Keratinocyte (primary cell): ENCODE results near the gene HSF5. TPM values are rescaled to one million over a fixed set of nuclear protein-coding genes. Genes with fewer than 3 reads are reported as not detected.

Source experiments
- DNase-seq: peaks from one replicate; pipeline ENCODE4 v3.0.0-alpha.2; 2011; ENCODE audit warnings: low read depth, missing footprints, low spot score
- FAIRE-seq: peaks from 2 replicates; lab custom pipeline; 2011; peaks lifted over from hg19 to GRCh38; lab: Jason Lieb, UNC
- H2AFZ ChIP-seq: 2 replicates; pipeline ENCODE4 v1.6.0; 2012; ENCODE audit warnings: low read length, control low read depth, inconsistent platforms; ENCODE audit not compliant: control insufficient read depth
- H3K27ac ChIP-seq: 2 replicates; pipeline ENCODE4 v1.5.1; 2011; ENCODE audit warnings: low read length; ENCODE audit not compliant: control insufficient read depth, insufficient read depth
- H3K27me3 ChIP-seq: 3 replicates; pipeline ENCODE4 v1.6.0; 2011; ENCODE audit warnings: low read length; ENCODE audit not compliant: control insufficient read depth, insufficient read depth; ENCODE audit errors: extremely low read depth
- H3K36me3 ChIP-seq, 2 experiments: 2 replicates in 1 of 2; 3 replicates in 1 of 2; pipeline ENCODE4 v1.5.1; 2011; ENCODE audit warnings: low read length in 2 of 2, mild to moderate bottlenecking in 1 of 2; ENCODE audit not compliant: control insufficient read depth in 2 of 2, insufficient read depth in 2 of 2; ENCODE audit errors: extremely low read depth in 1 of 2
- H3K4me1 ChIP-seq: 3 replicates; pipeline ENCODE4 v1.5.1; 2011; ENCODE audit warnings: low read length; ENCODE audit not compliant: control insufficient read depth, insufficient read depth; ENCODE audit errors: extremely low read depth
- H3K4me2 ChIP-seq: 3 replicates; pipeline ENCODE4 v1.6.0; 2011; ENCODE audit warnings: low read depth, low read length; ENCODE audit not compliant: control insufficient read depth, insufficient read depth; ENCODE audit errors: extremely low read depth
- H3K4me3 ChIP-seq, 3 experiments: fragments of 200-600 bp in 1 of 3; sonication (generic) in 1 of 3; 2 replicates in 2 of 3; 3 replicates in 1 of 3; pipeline ENCODE4 v1.5.1; 2011 to 2016; ENCODE audit warnings: low read length in 3 of 3, mild to moderate bottlenecking in 3 of 3, control low read depth in 2 of 3, inconsistent platforms in 1 of 3, low read depth in 1 of 3, mixed read lengths in 1 of 3, mixed run types in 1 of 3, moderate library complexity in 1 of 3; ENCODE audit not compliant: control insufficient read depth in 2 of 3, insufficient read depth in 2 of 3; ENCODE audit errors: extremely low read depth in 1 of 3
- H3K79me2 ChIP-seq: 2 replicates; pipeline ENCODE4 v1.6.0; 2012; ENCODE audit warnings: low read length; ENCODE audit not compliant: control insufficient read depth, insufficient read depth
- H3K9ac ChIP-seq: 3 replicates; pipeline ENCODE4 v1.6.0; 2011; ENCODE audit warnings: low read length; ENCODE audit not compliant: control insufficient read depth, insufficient read depth; ENCODE audit errors: extremely low read depth
- H3K9me1 ChIP-seq: 3 replicates; pipeline ENCODE4 v1.6.0; 2011; ENCODE audit warnings: low read length; ENCODE audit not compliant: control insufficient read depth, insufficient read depth; ENCODE audit errors: extremely low read depth
- H3K9me3 ChIP-seq: 2 replicates; pipeline ENCODE4 v1.5.1; 2012; ENCODE audit warnings: low read depth, low read length; ENCODE audit not compliant: control insufficient read depth
- H4K20me1 ChIP-seq: 3 replicates; pipeline ENCODE4 v1.6.0; 2011; ENCODE audit warnings: low read length; ENCODE audit not compliant: control insufficient read depth, insufficient read depth; ENCODE audit errors: extremely low read depth
- EZH2 ChIP-seq: IDR thresholded peaks from one replicate; pipeline ENCODE4 v1.6.1; 2012; ENCODE audit warnings: inconsistent platforms, mild to moderate bottlenecking, low read length, moderate library complexity
- dilution Hi-C: fragments of 300-500 bp; cut with MboI; formaldehyde crosslinking; loops from one replicate; pipeline ENCODE4 v1.7.0; 2020; ENCODE audit warnings: low sequenced_read_pairs; ENCODE audit not compliant: extremely low pct_ligation_motif_present
- polyA plus RNA-seq, 5 experiments: library from polyadenylated mRNA; depleted of rRNA in 3 of 5; stranded (reverse) in 3 of 5; stranded (forward) in 1 of 5; unstranded in 1 of 5; fragments of >200 nt; gene quantifications; 1 replicate in 1 of 5; 2 replicates in 3 of 5; 3 replicates in 1 of 5; pipeline versions ENCODE4 v1.2.1 to v1.2.3, GENCODE V29; 2011 to 2012; ENCODE audit warnings: missing spikeins in 2 of 5, low read depth in 1 of 5, low replicate concordance in 1 of 5
- TF ChIP-seq, protein P1 (sequence below), 3 experiments: IDR thresholded peaks in 1 of 3; conservative IDR thresholded peaks in 1 of 3; optimal IDR thresholded peaks in 1 of 3; 2 replicates in 2 of 3; 3 replicates in 1 of 3; pipeline versions ENCODE3 to v1.5.1; 2011; ENCODE audit warnings: low read length in 3 of 3, mild to moderate bottlenecking in 3 of 3, moderate library complexity in 2 of 3, control low read depth in 1 of 3, inconsistent platforms in 1 of 3; ENCODE audit not compliant: insufficient read depth in 2 of 3; ENCODE audit errors: extremely low read depth in 1 of 3

Gene HSF5
- polyA plus RNA-seq, 1 donor (not counting 4 experiments of a cell fraction or from before 2014, with no cell fraction given), result 0.01 TPM

DNA sequence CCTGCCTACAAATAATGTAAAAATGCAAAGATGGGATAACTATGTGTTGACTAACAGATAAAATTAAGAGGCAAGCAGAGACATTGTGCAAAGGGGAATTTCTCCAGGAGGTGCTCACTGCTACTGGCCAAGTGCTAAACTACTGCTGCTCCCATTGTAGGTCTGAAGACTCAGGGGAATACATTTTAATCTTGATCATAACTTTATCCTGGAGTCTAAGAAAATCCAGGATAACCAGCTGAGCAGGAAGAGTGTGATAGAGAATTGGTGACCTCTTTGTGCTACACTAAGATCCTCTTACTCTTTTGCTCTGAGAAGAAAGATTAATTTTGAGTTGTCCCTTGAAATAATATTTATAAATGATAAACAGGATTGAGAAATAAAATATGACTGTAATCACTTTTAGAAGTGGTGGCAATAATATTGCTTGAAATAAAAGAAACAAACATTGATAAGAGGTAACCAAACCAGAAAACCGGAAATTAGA is 76.8 kb downstream of the HSF5 start:
- DNase-seq, result no peak
- Histone ChIP-seq H2AFZ (no peak overlapping the region), H3K27me3 (no peaks in the 10 kb centered on the region), H4K20me1 (no peaks in the 10 kb centered on the region), H3K9me1 (no peaks in the 10 kb centered on the region), H3K27ac (peak overlapping the region; percentile 95), H3K9me3 (no peaks in the 10 kb centered on the region), H3K4me1 (peaks cover 45% of the 10 kb centered on the region), H3K9ac (peak overlapping the region; percentile 91), H3K4me2 (peak overlapping the region; percentile 93), H3K4me3 (peak overlapping the region; percentile 1 to 97 (median 95)), H3K36me3 (no peaks in the 10 kb centered on the region), H3K79me2 (peaks cover 97% of the 10 kb centered on the region)
- dilution Hi-C loops, result no loop called here
- TF ChIP-seq EZH2, result no peak
- TF ChIP-seq, protein P1, sequence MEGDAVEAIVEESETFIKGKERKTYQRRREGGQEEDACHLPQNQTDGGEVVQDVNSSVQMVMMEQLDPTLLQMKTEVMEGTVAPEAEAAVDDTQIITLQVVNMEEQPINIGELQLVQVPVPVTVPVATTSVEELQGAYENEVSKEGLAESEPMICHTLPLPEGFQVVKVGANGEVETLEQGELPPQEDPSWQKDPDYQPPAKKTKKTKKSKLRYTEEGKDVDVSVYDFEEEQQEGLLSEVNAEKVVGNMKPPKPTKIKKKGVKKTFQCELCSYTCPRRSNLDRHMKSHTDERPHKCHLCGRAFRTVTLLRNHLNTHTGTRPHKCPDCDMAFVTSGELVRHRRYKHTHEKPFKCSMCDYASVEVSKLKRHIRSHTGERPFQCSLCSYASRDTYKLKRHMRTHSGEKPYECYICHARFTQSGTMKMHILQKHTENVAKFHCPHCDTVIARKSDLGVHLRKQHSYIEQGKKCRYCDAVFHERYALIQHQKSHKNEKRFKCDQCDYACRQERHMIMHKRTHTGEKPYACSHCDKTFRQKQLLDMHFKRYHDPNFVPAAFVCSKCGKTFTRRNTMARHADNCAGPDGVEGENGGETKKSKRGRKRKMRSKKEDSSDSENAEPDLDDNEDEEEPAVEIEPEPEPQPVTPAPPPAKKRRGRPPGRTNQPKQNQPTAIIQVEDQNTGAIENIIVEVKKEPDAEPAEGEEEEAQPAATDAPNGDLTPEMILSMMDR (optimal IDR thresholded peaks at IDR 0.05 in 1 of 3, IDR thresholded peaks at IDR 0.05 in 1 of 3, conservative IDR thresholded peaks at IDR 0.05 in 1 of 3; ENCODE audit: extremely low read depth in 1 of 3, insufficient read depth in 2 of 3, low read length in 3 of 3), result no peak
- peak; percentile 87 for FAIRE-seq

DNA sequence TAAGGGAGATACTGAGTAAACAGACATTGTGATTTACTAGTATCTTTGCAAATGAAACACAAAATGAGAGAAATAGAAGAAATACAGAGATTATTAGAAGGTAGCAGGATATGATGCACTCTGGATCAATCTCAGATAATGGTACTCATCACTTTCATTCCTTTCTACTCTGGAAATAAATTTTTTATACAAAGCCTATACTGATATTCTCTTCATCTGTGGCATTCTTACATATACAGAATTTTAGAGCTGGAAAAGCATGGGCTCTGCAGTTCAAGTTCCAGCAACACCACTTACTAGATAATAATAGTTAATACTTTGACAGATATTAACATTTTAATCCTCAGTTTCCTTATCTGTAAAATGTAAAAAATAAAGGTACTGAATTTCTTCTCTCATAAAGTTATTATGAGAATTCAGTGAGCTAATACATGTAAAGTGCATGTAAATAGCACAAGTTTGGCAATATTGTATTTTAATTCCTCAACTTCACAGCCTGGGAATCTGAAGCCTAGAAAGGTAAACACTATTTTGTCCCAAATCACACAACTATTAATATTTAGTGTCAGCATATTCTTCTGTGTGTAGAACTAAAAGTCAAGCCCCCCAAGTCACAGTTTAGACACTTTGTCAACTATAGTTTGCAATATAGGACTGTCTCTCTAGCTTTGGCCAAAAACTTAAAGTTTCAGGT is 77.3 kb downstream of the HSF5 start:
- Histone ChIP-seq H3K4me2 (peak overlapping the region; percentile 93), H3K4me1 (peaks cover 51% of the 10 kb centered on the region)
- dilution Hi-C loops, result no loop called here

More for the DNA sequence above, 77.3 kb downstream of the HSF5 start:
- H3K36me3 ChIP-seq, result no peaks in the 10 kb centered on the region
- H2AFZ ChIP-seq, result no peak overlapping the region
- FAIRE-seq (no peak), DNase-seq (no peak)
- peaks cover 97% of the 10 kb centered on the region for H3K79me2 ChIP-seq
- peak overlapping the region; percentile 1 to 97 (median 4) for H3K4me3 ChIP-seq
- no peak overlapping the region for H3K9ac ChIP-seq
- no peaks in the 10 kb centered on the region for H4K20me1 ChIP-seq
- TF ChIP-seq, protein P1 (optimal IDR thresholded peaks at IDR 0.05 in 1 of 3, IDR thresholded peaks at IDR 0.05 in 1 of 3, conservative IDR thresholded peaks at IDR 0.05 in 1 of 3; ENCODE audit: extremely low read depth in 1 of 3, insufficient read depth in 2 of 3, low read length in 3 of 3), result no peak
- TF ChIP-seq EZH2, result no peak
- peak overlapping the region; percentile 95 for H3K27ac ChIP-seq
- H3K27me3 ChIP-seq, result no peaks in the 10 kb centered on the region
- no peaks in the 10 kb centered on the region for H3K9me1 ChIP-seq
- H3K9me3 ChIP-seq, result no peaks in the 10 kb centered on the region
